NCI-H187 treated with DMSO at 0.1 percent for 48 hours (cell line): ENCODE measurements around the gene ZBTB38.

Source experiments
- DNase-seq: peaks from one replicate; lab custom pipeline; 2025; lab: John Stamatoyannopoulos, UW

ZBTB38 gene

DNA sequence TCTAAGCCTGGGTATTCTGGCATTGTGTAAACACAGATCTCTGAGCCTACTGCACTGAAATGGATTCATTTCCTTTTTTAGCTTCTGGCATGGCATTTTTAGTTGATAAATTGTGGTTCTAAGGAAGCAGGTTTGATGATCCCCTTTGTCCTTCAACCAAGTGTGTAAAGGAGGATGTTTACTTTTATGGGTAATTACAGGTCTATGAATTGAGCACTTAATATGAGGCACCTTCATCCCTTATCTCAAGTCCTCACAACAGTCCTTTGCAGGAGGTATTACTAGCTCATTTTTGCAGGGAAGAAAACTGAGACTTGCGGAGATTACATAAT is 30.8 kb upstream of the ZBTB38 start:
- no peak for DNase-seq

DNA sequence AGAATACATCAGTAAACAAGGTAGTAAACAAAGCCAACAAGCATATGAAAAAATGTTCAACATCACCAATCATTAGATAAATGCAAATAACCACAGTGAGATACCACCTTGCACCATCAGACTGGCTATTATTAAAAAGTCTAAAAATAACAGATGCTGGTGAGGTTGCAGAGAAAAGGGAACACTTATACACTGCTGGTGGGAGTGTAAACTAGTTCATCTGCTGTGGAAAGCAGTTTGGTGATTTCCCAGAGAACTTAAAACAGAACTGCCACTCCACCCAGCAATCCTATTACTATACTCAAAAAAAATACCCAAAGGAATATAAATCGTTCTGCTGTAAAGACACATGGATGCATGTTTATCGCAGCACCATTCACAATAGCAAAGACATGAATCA is 30.3 kb upstream of the ZBTB38 start:
- DNase-seq: no peak

DNA sequence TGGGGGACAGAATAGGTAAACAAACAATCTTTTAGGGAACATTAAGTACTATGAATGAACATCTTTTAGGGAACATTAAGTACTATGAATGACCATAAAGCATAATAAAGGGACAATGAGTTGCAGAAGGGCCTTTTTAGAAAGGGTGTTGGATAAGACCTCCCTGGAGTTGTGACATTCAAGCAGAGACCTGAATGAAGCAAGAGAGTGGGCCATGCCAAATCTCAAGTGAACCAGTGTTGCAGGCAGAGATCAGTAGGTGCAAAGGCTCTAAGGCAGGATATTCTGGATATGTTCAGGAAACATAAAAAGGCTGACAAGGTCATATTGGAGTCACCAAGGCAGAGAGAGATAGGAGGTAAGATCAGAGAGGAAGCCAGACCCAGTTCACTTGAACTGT is 29.4 kb upstream of the ZBTB38 start:
- no peak for DNase-seq

DNA sequence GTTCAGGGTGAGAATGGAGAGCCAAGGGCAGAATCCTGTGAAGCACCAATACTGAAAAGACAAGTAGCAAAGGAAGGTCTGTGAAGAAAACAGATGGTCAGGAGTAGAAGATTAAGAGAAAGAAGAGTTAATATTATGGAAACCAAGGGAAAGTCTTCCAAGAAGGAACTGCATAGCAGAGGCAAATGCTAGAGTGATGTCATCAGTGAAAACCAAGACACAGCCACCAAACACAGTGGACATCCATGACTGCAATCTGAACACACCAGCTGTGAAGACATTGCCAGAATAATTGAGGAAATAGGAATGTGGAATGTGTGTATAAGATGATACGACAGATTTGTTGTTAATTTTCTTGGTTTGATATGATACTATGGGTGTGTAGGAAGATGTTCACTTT is 26.8 kb upstream of the ZBTB38 start:
- no peak for DNase-seq

DNA sequence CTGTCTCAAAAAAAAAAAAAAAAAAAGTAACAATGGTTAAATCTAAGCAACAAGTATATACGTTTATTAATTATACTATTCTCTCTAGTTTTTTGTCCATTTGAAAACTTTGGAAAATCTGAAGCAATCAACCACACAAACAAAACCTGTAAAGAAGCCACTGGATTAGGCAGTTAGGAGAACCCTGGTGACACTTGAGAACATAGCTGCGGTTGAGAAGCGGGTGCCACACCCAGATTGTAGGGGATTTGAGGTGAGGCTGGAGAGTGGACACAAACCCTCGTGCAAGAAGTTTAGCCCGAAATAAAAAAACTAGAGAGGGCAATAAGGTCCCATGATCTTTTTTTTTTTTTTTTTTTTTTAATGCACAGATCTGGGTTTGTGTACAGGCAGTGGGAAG is 25.9 kb upstream of the ZBTB38 start:
- no peak for DNase-seq

DNA sequence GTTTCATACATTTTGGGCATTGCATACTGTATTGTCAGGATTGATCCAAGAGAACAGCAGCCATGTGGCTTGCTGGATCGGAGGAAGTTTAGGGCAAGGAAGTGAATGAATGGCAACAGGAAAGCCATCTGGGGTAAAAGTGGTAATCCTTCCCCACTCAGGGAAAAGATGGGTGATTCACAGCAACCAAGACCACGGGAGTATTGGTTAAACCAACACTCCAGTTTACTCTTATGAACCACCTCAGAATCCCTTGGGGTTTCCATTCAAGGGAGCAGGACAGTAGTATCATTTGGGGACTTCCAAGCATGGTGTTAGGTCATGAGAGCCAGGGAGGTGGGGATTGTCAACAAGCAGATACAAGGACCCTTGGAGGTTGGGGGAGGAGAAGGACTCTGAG is 25.2 kb upstream of the ZBTB38 start:
- no peak for DNase-seq

DNA sequence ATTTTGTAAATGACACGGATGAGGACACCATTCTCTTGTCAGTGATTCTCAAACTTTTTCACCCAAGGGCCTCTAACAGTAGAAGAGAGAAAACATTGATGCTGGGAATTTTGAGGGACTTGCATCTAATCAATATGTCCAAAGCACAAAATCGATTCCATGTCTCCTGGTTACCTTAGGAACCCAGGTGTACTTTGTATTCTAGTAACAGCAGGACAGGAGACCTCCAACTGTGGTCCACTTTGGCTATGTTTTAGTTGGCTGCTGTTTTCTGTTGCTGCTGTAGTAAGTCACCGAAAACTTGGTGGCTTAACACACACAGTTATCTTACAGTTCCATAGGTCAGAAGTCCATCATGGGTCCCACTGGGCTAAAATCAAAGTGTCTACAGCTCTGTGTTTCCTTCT is 24.4 kb upstream of the ZBTB38 start:
- no peak for DNase-seq

DNA sequence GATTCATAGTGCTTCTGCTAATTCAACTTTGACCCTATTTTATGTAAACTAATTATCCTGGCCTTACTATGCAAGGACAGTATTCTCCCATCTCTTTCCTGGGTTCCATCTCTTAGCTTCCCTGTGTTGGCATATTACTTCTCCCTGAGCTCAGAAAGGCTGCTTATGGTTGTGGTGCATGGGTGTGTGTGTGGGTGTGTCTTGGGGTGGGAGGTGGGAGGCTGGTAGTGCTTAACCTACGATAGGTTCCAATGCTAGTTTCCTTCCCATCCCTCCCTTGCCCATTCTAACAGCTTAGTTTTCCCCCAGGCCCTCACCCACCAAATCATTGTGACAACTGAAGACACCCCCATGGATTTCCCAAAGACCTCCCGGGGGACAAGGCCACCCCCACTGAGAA is 22.8 kb upstream of the ZBTB38 start:
- DNase-seq: no peak

DNA sequence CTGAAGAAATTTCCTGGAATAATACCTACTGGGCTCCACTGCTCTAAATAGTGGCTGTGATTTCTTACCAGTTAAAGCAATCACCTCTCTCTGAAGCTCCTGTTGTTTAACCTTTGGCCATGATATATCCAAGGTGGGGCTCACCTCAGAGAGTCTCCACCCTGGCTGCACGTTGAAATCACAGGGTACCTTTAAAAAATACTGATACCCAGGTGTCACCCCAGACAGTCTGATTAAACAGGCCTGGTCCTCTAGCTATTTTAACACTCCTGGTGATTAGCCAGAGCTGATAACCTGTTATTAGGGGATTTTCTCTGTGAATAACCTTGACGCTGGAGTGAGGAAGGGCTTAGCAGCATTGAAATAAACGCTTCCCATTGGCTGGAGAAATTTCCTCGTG is 22.3 kb upstream of the ZBTB38 start:
- DNase-seq: no peak

DNA sequence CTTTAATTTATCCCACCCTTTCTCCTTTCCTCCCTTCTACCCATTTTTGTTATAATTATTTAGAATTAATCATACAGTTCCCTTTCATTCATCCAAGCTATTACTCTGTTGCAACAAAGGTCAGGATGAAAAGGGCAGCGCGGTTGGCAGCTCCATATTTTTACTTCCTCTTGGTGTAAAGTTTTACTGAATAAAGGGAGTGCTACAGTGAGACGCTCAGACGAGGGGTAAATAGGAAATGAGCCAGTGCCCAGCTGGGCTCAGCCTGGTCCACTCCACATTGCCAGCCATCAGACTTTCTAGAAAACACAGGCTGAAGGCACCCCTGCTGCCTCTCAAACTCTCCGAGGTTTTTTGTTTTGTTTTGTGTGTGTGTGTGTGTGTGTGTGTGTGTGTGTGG is 21.9 kb upstream of the ZBTB38 start:
- DNase-seq: no peak

DNA sequence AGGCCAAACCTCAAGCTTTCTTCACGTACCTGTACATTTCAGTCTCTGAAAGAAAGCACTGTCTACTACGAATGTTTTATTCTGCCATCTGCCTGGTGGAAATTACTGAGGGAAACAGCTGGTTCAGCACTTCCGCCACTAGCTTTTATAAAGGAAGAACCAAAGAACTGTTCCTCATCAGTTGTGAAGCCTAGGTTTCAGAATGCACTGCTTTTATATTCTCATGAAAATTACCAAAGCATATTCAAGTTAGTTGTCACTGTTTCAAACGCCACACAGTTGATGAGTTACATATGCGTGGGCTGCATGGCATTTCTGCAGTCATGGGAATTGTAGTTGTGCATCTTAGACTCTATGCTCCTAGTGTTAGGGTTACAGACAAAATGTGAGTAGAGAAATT is 21.5 kb upstream of the ZBTB38 start:
- DNase-seq: no peak

DNA sequence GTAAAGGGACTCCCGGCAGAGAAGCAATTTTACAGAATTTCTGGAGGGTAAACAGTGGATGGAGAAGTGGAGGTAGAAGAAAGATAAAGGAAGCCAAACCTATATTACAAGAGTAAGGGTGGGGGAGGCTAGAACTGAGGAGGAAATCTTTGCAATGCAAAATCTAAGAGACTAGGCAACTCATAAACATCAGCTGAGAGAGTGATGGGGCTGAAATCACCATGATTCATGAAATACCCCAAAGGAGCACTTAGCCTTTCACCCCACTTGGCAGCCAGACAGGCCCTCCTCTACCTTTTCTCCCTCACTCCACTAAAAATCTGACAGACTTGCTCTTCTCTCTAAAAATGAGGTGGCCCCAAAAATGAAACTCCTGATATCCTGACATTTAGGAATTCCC is 19.5 kb upstream of the ZBTB38 start:
- no peak for DNase-seq

DNA sequence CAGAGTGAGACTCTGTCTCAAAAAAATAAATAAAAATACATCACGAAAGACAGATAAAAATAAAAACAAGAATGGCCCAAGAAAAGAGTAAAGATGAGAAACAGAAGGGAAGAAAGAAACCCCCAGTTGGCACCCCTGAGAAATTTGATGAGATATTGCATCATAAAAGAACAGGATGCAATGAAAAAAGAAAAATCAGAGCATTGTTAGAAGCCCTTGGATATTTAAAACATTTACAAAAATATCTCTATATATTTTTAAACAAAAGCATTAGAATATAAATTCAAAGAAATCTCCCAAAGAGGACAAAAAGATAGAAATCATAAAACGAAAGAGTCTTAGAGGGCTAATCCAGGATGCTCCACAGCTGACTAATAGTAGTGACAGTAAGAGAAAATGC is 18.6 kb upstream of the ZBTB38 start:
- DNase-seq: no peak

DNA sequence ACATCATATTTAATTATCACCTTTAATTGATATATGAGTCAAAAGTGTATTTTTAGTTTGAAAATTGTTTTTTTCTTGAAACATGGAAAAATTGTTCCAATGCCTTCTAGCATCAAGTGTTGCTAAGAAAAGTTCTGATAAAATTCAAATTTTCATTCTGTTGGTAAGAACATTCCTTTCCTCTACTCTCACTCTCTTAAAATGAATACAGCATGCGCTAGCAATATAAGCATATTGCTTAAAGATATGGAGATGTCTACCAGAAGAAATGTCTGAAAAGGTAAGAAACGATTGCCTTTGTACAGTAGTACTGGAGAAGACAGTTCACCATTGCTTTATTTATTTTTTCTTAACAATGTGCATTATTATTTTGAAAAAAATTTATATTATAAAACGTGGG is 17.6 kb upstream of the ZBTB38 start:
- no peak for DNase-seq

DNA sequence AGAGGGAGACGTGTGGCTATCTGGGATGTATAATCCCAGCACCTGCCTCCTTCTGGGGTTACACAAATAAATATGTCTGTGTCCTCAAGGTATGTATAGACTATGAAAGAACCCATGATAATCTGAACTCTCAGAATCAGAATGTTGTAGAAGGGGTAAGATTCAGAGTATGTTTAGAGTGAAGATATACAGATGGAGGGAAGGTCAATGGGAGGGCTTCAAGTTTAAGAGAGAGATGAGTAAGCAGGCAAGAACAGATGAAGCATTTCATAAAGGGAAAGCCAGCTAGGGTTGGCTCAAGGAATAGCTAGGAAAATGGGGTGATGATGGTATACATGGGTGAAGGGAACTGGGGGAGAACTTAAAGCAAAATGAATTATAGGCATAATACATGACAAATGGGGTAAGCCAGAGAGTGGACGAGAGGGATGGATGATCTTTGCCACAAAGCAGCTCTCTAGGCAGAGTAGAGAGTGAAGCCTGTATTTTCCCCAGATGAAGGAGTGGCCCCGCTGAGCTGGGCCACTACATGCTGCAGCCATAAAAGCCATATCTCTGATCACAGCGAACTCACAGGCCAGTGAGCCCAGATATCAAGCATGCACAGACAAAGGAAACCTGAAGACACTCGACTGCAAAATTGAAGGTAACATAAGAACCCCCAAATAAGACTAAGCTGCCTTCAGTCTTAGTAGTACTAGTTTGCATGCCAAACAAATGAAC is 15.9 kb upstream of the ZBTB38 start:
- no peak for DNase-seq

DNA sequence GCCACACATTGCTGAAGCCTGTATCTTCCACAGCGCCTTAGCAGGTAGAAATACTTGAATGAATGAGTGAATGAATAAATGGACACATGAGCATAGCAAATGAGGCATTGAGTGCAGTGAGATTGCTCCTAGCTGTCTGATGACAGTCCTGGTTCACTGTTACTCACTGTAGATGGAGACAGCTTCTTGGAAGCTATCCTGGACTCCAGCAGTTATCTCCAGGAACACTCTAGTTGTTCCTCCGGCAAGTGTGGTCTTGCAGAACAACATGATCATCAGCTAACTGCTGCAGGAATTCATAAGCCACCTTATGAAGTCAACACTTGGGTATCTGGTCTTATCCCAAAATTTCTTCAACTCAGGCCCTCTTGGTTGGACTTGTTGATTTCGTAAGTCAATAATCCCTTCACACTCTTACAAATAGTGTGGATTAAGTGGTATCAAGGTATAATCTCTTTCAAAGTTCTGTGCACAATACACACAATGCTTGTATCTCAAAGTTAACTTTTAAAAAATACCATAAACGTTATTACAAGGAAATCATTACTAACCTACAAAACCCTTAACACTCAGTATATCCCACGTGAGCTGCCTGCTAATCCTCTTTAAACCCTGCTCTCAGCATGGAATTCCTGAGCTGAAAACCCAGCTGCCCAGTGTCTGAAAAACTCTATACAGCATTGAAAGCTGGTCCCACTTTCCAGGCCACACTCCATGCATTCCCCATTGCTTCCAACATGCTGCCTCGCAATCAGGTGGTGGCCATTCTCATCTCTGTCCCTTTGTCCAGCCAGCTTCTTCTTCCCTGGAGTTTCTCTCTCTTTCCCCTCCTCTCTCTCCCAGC is 14.4 kb upstream of the ZBTB38 start:
- DNase-seq: no peak

DNA sequence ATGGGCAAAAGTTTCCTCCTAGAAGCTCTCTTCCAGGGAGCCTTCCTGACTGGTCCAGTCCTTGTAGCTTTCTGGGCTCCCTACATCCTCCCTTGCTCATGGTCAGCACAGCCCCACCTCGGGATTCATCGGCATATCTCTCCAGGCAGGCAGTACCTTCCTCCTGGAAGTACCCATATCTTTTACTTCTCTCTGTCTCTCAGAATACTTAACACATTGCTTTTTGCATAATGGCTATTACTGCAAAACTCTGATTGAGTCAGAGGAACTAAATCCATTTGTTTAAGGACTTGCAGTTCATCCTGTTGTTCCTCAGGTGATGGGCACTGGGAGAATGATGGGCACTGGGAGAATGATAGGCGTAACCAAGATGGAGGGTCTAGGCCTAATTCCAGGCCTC is 13.8 kb upstream of the ZBTB38 start:
- DNase-seq: no peak

DNA sequence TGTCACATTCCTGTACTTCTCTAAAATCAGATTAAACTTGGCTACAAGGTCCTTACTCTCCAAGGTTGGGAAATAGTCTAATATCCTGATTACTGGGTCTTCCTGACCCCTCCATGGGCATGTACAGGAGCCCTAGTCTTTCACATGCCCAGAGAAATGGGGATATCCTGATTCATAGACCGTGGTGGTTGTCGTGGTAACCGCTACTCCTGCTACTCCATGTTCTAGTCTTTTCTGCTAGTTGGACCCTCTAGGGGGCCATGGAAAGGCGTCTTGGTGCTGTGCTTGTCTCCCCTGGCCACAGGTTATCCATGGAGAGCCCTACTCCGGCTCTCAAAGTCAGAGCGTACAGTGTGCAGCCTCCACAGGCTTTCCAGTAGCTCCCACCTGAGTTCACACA is 13.1 kb upstream of the ZBTB38 start:
- no peak for DNase-seq

DNA sequence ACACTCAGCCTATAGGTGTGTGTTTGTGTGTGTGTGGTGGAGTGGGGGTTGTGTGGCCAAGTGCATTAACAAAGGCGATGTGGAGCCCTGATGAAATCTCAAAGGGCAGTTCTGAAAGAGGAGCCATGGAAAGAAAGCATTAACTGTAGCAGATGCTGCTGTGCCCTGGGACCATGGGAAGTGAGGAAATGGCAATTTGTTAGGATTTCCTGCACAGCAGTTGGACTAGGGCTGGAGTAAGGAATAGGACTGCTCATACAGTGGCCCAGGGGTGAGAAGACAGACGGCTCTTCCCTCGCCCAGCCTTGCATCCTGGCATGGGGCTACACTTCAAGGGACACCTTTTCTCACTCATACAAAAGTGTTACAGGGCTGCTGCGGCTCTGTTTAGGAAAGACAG is 12.3 kb upstream of the ZBTB38 start:
- no peak for DNase-seq

DNA sequence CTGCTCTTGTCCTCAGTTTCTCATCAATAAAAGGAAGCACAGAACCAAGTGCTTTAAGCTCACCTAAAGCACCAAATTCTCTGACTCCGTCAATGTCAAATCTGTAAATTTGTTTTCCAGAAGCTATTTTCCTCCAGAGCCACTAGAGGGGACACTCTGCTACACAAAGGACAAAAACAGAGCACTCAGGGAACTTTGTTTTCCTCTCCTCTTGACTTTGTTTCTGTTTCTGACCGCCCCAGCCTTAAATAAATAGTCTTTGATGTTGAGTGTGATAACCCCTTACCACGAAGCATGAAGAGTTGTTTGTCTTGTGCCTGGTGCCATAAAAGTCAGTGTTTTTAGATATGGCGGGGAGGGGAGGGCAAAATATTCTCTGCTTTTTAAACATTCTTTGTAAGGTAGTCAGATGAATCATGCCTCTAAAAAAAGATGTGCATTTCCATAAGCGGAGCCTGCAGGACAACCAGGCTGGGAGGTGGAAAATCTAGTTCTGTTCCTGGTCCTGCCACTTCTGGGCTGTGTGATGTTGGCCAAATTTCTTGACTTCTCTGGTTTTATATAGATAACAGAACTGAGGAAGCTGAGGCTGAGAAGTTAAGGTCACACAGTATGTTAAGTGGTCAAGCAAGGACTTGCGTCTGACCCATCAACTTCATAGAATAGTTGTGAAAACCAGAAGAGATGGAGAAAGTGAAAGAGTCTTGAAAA is 7.3 kb upstream of the ZBTB38 start:
- no peak for DNase-seq

DNA sequence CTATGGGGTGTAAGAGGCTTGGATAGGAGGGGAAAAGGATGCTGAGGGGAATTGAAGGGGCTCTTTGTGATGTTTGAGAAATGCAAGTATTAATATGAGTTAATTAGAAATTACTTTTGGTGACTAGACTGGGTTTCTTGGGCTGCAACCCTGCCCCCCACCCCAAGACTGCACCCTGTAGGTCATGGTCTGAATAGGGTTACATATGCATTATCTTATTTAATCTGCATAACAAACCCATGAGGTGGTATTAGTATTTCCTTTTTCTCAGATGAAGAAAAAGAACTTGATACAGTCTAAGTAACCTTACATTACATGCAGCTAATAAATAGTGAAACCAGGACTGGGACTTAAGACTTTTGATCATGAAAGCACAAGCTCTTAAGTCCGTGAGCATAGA is 5.6 kb upstream of the ZBTB38 start:
- DNase-seq: no peak

DNA sequence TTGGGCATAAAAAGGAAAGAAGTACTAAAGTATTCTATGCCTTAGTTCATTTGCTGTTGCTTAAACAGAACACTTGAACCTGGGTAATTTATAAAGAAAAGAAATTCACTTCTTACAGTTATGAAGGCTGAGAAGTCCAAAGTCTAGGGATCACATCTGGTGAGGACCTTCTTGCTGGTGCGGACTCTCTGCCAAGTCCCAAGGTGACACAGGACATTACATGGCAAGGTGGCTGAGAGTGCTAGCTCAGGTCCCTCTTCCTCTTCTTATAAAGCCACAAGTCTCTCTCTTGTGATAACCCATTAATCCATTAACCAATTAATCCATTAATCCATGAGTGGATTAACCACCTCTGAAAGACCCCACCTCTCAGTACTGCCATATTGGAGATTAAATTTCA is 3.1 kb upstream of the ZBTB38 start:
- DNase-seq: no peak

DNA sequence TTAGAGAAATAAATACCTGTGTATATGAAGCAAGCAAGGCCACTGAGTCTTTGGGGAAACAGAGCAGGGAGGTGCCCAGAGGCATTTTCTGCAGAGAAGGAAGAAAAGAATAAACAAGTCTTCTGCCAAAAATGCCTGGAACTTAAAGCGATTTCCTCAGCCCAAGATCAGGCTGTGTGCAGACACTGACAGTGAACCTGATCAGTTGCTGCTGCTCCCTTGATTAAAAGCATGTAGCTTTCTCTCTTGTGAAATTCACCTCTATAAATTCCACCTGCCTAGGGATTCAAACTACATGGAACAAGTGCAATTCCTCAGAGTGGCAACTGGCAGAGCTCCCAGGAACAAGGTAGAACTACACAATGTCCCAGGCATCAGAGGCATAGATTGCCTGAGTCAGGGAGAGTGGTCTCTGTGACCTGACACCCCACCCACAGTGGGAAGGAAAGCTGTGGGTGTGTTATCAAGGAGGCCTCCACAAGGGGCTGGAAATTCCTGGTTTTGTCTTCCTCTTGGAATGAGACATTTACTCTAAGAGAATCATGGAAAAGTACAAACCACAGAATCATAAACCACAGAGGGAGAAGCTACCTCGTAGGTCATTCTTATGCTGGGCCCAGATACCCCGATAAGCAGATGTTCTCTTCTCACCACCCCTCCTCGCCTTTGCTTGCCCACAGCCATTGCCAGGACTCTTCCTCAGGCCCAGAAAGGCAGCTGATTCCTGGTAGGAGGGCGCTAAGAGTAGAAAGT is 1.8 kb upstream of the ZBTB38 start:
- DNase-seq: no peak
